Subcutaneous adipose tissue (tissue), 4 donors: Measurements from ENCODE around the gene KCTD15. TPM values are rescaled to one million over a fixed set of nuclear protein-coding genes. Genes with fewer than 3 reads are reported as not detected.

Source experiments
- total RNA-seq, 4 donors: library from RNA; depleted of rRNA; stranded (reverse); fragments of >200 nt; gene quantifications; one replicate each; pipeline ENCODE4 v1.1.0, GENCODE V29; 2016
- TF ChIP-seq, protein P1 (sequence below): fragments of 450-650 bp; IDR thresholded peaks from one replicate; pipeline ENCODE4 v1.5.1; 2016; ENCODE audit warnings: low read depth, mild to moderate bottlenecking, control low read depth, antibody characterized with exemption, moderate library complexity

KCTD15 gene
- total RNA-seq, 4 donors from 2014 or later, result 8.2 to 26.2 (median 13.7) TPM

GRCh38 chr19:33785795-33786194 lies 10.9 kb upstream of the KCTD15 start:
- TF ChIP-seq, protein P1, sequence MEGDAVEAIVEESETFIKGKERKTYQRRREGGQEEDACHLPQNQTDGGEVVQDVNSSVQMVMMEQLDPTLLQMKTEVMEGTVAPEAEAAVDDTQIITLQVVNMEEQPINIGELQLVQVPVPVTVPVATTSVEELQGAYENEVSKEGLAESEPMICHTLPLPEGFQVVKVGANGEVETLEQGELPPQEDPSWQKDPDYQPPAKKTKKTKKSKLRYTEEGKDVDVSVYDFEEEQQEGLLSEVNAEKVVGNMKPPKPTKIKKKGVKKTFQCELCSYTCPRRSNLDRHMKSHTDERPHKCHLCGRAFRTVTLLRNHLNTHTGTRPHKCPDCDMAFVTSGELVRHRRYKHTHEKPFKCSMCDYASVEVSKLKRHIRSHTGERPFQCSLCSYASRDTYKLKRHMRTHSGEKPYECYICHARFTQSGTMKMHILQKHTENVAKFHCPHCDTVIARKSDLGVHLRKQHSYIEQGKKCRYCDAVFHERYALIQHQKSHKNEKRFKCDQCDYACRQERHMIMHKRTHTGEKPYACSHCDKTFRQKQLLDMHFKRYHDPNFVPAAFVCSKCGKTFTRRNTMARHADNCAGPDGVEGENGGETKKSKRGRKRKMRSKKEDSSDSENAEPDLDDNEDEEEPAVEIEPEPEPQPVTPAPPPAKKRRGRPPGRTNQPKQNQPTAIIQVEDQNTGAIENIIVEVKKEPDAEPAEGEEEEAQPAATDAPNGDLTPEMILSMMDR, result no peak

- TF ChIP-seq, protein P1, result no peak
Measured at GRCh38 chr19:33788676-33789075, 8.0 kb upstream of the KCTD15 start.

GRCh38 chr19:33789344-33789743 lies 7.3 kb upstream of the KCTD15 start:
- TF ChIP-seq, protein P1, result no peak

DNA sequence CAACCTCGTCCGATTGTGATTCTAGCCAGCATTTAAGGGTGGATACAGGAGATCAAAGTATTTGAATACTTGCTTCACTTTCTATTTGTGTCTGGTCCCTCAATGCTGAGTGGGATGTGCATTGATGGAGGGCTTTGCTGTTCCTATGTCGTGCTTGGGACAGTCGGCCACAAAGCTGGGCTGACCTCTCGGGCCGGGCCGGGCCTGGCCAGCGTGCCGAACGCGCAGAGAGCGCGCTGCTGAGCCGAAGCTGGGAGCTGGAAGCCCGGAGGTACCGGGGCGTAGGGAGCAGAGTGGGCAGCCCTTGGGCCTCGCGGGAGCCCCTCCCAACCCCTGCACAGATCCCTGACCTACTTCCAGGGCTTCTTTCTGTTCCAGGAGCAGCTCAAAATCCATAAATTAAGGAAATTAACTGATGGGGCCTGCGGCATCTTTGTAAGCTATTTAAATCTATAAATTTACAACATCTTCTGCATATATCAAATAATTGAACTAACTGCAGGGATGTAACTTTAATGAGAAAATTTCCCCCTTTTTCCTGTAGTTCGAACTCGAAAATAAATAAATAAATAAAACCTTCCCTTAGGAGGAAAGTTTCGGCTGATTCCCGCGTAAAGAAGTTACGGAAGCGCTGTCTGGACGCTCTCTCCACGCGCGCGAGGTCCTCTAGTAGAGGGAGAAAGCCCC lies 1.8 kb upstream of the KCTD15 start:
- TF ChIP-seq, protein P1, result no peak

DNA sequence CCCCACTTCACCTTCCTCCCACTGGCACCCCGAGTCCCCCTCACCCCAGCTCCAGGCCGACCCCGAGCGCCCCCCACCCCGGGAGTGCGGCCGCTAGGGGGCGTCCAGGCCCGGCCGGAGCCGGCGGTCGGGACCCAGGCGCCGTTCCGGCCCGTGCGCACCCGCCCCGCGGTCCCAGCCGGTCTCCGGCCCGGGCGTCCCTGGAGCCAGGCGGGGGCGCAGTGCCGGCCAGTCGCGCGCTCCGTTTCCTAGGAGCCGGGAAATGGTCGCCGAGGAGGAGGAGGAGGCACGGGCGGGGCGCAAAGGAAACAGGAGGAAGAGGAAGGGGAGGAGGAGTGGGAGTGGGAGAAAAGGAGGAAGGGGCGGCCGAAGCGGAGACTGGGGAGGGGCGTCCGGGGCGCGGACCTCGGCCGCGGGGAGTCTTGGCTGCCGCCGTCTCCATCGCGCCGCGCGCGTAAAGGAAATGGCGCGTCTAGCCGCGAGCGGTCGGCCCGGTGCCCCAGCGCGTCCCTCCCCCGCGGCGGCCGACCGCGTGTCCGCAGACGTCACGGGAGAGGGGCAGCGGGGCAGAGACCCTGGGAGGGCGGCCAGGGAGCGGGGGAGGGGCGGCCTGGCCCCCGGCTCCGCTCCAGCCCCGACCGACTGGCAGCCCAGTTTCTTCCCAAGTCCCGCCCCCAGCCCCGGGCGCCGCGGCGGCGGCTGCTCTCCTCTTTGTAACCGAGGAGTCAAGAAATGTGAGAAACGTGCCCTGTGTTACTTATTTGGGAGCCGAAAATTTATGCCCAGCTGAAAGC lies 1.1 kb upstream of the KCTD15 start:
- TF ChIP-seq, protein P1, result no peak

GRCh38 chr19:33797802-33798671 lies 1.4 kb downstream of the KCTD15 start:
- TF ChIP-seq, protein P1, result no peak
